Stimulated activated naive CD4-positive, alpha-beta T cell (primary cell): ENCODE data around the gene PGM5.

Source experiments
- DNase-seq, 6 experiments: peaks; one replicate each; lab custom pipeline; 2025; lab: John Stamatoyannopoulos, UW

PGM5 gene

DNA sequence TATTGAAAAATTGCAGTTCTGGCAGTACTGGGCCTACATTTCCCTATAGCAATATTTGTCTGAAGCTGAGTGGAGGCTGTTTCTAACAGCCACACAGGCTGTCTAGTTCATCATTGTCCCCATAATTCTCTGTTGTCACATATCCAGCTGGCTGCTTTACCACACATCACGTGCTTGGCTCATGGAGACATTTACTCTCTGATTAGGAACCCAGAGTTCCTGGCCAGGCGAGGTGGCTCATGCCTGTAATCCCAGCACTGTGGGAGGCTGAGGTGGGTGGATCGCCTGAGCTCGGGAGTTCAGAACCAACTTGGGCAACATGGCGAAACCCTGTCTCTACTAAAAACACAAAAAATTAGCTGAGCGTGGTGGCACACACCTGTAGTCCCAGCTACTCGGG, 81.4 kb downstream of the PGM5 start:
- no peak for DNase-seq

DNA sequence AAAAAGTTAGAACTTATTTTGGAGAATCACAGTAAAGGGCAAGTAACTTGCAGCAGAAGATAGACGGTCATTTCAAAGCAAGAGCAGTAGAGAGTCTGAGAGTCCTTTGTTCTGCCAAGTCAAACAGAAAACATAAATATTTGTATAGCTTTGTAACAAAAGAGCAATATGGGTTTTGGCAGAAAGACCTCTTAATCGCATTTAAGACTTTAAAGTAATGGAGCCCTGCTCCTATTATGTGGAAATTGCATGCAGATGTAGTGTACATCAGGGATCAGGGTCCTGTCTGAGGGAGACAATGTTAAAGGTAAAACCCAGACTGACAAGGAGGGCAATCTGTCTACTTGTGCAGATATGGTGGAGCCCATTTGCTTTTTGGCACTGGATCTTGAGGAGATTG, 87.2 kb downstream of the PGM5 start:
- no peak for DNase-seq

DNA sequence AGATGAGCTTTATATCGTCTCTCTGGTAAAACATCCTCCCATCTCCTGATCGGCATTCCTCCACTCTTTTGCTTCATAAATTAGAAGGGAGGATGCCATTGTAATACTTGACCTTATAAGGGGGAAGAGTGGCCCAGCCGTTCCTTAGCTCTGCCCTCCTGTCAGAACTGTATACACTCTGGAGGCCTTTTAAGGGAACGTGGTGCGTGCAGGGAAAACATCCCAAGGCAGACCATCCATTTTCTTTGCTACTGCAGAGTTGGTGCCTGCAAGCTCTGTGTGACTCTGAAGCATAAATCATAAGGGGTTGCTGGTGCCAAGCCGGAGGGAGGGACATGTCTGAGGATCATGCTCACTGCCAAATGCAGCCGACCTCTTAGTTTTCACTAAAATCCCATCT, 90.4 kb downstream of the PGM5 start:
- no peak for DNase-seq

DNA sequence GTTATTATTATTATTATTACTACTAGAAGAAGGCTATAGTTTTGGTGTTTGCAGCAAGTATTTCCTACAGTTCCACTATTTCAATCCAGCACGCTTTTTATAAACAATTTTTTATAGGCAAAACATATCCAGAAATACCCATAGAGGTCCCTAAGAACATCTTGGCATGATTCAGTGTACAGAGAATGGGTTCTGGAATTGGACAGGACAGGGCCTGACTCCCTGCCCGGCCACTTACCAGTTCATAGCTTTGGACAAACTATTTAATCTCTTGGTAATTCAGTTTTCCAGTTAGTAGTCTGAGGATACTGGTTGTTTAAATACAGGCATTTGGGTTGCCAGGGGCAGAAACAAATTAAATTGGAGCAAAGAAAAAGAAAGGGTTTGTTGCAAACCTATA, 91.2 kb downstream of the PGM5 start:
- DNase-seq, result no peak

DNA sequence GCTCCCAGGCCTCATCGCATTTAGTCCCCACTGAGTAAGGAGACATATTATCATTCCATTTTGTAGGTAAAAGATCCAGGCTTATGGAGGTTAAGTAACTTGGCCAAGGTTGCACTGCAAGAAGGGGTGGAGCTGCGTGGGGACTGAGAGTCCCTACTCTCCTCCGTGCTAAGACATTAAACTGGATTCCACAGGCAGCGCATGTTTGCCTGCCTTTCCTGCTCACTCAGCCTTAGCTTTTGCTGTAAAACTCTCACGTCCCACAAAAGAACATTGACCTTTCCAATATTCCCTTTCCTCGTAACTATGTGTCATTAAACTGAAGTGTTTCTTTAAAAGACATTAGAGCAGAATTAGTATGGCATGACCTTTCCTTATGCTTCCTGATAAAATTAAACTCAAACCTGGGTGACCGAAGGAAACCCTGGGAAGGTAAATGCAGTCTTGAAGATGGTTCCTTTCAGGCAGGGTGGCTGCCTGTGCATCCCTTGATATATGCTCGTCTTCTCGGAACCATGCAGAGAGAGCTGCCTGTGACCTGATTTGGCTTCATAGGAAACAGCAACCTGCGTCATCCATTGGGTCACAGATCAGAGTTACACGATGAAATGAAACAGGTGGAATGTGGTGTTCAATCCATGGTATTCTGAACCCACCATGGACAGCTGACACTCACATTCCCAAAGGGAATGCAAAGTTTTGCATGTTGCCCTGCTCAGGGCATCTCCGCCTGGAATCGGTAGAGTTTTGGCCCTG, 98.3 kb downstream of the PGM5 start:
- no peak for DNase-seq

DNA sequence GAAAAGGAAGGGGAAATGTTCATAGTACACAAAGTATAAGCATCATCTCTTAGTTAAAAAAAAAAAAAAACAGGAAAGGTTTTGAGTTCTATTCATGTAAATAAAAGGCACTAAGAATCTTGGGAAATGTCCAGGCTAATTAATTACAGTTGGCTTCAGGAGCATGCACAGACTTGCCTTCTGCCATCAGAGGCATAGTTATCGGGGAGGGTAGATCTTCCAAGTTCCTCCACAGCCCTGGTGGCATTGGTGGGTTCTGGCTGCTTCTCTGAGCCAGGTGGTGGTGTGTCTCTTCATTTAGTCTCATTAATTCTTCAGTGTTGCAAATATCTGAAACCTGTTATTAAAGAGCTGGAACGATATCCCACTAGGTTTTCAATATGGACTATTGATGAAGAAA, 99.0 kb downstream of the PGM5 start:
- DNase-seq, result no peak

DNA sequence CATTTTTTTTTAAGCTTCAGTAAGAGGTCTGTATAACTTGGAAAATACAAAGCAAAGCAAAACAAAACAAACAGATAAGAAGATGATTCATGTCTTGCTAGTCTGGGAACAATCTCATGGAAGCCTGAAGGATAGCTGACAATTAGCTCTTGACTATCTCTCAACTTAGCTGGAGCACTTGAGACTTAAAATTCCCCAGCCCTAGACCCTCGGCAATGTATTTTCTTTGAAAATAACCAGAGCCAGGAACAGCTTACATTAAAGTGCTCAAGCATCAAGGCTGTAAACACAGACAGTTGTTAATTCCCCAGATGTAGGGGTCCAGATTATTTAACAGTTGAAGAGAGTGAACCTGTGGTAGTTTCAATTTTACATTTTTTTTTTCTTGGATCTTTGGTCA, 101.4 kb downstream of the PGM5 start:
- DNase-seq, result no peak

DNA sequence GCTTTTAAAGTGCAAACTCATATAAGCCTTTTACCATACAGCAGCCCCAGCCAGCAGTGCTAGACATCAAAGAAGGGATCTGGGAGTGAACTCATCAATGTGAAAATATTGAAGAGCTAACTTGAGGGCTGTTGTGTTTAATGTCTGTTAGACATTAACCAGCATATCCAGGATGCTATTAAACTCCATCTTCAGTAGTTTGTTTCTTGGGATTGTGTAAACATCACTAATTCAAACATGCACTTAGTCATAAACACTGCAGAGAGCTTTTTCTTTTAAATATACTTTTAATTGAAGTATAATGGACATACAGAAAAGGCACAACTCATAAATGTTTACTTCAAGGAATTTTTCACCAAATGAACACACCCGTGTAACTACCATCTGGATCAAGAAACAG, 102.5 kb downstream of the PGM5 start:
- DNase-seq, result no peak

DNA sequence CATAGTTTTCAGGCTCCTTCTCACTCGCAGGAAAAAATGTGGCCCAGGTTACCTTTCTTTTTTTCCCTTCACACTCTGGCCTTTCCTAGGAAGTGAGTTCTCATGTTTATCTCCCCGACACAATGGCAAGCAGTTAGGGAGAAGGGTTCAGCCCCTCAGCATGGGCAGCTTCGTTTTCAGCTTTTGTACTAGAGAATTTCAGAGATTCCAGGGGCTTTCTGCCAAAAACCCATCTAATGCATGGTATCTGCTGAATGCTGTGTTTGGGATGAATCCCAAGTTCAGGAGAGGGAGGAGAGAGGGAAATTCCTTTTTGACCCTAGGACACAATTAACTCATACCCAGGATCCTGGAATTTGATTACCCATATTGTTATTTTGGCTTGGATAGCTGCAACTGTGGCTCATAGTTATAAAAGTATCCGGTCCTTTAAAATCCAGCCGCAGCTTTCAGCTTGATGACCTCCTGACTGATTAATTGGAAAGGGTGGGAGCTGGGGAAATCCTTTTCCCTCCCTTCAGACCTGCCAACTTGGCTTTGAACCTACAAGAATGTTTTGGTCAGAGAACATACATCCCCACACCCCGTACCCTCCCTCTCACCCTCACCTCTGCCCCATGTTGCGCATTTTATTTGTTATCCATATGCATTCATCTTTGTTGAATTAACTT, 105.8 kb downstream of the PGM5 start:
- no peak for DNase-seq

DNA sequence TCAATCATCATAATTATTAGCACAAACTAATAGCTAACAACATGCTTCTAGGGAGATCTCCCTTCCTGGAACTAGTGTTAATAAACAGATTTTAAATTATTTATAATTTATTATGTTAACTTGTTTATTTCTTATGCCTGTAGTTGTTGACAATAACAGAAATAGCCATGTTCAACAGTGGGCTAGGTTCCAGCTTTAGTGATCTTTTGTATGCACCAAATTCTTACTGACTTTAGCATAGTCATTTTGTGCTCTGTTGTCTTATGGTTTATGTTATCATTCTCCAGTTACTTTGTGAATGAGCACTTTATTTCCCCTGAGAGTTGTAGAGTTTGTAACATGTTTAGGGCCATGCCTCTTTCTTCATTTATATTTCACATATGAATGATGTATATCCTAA, 113.7 kb downstream of the PGM5 start:
- DNase-seq, result no peak

DNA sequence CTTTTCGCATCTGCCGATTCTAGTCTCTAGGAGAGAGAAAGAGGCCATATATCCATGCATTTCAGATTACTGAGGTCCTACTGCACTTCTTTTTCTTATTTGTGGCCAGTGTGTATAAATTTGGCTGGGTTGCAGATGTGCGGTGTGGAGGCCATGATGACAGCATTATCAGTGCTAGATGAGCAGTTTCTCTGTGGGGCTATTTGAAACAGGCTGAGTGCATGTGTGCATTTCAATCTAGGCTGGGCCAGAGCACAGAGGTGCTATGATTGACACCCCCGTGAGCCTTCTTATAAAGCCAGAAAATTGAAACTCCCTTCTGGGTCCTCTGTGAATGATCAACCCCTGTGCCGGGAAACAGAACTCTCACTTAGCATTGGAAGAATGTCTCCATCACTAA, 114.2 kb downstream of the PGM5 start:
- DNase-seq, result no peak

DNA sequence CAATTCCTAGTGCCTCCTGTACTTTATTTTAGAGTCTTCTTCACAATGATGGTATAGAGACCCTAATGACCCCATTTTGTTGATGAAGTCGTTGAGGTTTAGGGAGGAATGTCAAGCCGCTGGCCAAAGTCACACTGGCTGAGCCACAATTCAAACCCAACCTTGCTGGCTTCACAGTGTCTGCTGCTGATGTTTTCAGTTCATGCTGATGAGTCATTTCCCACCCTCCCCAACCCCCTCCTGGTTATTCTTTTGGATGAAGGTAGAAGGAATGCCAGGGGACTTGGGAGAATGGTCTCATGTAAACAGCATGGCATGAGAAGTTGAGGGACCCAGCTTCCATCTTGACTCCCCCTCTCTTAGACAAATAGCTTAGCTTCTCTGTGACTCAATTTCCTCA, 115.7 kb downstream of the PGM5 start:
- DNase-seq, result no peak

DNA sequence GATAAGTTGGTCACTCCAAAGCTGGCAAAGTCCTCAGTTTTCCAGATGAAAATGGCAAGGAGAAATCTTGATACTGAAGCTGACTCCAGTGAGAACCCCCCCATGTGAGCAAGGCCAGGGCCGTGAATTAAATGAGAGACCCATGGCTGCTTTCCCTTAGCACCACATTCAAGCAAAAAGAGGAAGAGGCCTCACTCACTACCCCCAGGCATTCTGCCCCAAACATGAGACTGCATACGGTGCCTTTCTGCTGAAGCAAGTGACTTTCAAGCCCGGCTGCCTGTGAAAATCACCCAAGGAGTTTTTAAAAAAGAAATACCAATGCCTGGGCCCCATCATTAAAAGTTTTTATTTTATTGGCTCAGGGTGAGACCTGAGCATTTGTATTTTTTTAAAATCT, 117.4 kb downstream of the PGM5 start:
- no peak for DNase-seq

DNA sequence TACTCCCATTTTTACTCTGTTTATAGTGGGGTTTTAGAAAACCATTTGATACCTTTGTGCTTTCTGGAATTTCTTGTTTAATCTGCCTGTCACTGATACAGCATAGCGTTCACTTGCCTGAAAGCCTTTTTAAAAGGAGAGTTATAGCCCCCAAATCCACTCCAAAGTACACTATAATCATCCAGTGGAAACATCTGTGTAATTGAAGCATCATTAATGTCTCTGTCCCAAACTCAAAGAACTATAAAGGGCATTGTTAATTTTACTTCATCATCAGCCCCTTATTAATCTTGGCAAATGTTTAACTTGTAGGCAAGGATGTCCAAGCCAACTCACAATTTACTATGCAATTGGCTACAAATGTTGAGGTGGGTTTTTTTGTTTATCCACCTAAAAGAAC, 120.0 kb downstream of the PGM5 start:
- no peak for DNase-seq

DNA sequence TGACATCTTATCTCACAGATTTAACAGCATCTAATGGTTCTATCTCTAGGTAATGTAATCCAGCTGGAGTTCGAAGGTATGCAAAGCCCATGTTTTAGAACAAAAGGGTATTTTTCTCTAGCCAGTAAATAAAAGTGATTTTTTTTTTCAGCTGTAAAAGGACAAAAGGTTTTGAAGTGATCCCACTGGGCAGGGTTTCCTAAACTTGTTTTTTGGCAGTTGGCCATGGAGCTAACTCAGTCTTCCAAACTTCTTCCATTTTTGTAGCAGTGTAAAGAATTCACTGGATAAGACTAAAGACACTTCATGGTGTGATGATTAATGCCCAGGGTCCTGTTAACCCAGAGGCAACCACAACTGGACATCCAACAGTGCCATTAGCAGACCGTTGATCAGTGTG, 120.4 kb downstream of the PGM5 start:
- no peak for DNase-seq

DNA sequence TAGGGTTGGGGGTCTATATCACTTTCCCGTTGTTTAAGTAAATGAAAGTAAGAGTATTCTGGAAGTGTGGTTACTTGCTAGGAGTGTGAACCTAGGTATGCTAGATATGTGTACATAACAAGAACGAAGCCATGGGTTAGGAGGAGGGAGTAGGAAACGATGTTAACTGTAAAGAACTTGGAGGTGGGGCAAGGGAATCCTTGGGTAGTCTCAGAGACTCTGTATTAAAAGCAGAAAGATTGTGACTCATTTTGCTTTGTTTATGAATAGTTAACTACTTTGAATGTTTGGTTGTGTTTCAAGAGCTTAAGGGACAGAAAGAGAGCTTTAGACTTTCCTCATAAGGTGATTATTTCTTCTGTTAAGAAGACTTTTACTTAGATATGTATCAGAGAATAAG, 124.4 kb downstream of the PGM5 start:
- DNase-seq, result no peak

DNA sequence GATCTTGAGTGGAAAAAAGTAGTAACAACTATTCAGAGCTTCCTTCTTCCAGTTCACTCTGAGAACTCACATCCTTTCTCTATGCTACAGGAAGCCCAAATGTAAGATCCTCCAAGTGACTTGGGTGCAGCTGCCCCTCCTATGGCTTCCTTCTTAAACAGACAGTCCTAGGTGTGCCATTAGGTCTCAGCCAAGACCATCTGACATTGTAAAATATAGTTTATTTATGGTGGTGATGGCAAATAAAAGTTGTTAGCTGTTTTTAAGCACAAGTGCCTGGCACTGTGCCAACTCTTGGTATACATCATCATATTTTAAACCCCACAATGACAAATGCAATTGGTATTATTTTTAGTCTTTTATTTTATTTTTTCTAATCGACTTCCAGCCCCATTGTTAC, 126.1 kb downstream of the PGM5 start:
- DNase-seq, result no peak

DNA sequence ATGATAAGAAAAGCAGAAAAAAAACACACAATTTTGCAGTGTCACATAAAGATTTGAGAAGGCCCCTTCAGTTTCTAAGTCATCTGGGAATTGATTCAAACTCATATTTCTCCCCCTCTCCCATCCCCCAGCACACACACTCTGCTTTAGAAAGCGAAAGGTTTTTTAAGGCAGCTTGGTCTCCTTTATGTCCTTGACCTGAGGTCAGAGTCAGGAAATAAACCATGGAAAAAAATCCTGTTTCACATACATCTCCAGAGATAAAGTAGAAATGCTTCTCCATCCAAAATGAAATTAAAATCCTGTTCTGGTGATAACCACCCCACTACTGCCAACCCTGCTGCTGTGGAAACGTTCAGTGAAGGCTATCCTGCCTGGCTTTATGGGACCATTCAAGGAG, 131.7 kb downstream of the PGM5 start:
- no peak for DNase-seq

DNA sequence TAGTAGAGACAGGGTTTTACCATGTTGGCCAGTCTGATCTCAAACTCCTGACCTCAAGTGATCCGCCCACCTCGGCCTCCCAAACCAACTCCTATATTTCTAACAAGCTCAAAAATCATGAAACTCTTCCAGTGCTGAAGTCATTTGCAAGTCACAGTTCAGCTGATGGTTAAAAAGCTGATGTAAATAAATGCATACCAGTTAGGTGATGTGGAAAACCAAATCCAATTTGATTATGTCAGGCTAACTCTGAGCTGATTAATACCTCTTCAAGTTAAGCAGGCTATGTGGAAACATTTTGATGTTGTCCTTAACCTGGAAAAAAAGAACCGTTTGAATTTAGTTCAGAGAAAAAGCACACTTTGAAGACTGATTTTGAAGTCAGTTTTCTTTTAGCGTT, 133.2 kb downstream of the PGM5 start:
- DNase-seq, result no peak

DNA sequence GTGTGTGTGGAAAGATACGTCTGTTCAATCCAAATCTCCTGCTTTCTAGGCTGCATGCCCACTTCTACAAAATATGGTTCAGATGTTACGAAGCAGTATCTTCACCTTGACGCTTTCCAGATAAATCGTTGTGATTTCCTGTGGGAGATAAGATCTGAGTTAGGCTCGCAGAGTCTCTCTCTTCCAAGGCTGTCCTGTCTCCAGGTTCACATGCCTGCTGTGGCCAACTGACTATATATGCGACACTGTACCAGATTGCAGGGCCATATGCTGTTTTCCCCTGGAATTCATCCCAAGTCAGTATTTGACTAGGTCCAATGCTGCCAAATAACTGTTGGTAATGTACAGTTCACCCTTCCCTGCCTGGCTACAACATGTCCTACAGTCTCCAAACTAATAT, 136.4 kb downstream of the PGM5 start:
- no peak for DNase-seq

DNA sequence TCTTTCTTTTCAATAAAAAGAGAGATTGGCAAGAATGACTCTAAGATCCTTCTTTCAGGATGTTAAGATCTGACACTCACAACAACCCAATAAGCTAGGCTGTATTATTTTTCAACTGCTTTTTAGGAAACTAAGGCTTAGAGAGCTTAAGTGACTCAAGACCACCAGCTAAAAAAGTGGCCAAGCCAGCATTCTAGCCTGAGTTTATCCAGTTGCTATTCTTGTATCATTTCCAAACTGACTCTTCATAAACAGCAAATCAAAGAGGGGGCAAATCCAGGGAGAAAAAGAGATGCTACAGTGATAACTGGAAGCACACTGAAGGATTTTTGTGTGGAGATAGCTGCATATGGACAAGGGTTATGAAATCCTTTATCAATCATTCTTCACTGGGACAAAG, 137.1 kb downstream of the PGM5 start:
- no peak for DNase-seq

DNA sequence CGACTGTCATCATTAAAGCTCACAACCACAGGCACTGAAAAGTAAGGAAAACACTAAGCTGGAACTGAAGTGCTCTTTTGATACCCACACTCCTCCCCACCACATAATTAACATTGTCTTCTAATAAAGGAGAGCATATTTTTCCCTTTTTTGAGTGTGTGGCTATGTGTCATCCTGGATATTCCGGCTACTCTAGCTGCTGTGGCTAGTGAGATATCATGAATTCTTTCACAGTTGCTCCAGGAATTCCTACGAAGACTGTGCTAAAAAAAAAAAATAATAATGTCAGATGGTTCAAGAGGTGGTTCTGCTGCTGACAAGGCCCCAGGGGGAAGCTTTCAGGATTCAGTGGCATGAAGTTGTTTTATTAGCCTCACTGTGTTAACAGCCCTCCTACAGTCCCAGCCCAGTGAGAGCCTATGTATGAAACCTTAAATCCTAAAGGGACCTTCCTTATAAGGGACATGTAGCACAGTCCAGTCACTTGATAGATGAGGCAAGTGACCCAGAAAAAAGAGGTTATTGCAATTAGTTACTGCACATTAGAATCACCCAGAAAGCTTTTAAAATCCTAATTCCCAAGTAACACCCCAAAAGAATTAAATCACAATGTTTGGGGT, 137.7 kb downstream of the PGM5 start:
- DNase-seq, result no peak

DNA sequence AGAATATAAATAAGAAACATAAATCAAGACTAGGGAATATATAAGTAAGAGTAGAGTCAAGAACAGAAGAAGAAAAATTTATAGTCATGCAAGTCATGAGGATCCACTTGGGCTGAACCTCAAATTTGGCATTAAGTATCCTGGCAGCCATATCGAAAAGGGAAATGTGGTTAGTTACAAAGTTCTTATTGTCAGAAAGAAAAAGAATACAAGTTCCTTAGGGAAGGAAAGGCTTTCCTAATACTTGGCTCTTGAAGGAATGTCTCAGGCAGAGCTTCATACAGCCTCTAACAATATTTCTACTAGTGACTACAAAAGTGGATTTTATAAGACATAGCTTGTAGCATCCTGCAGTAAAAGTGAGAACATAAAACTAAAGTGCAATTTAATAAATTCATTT, 138.8 kb downstream of the PGM5 start:
- no peak for DNase-seq

DNA sequence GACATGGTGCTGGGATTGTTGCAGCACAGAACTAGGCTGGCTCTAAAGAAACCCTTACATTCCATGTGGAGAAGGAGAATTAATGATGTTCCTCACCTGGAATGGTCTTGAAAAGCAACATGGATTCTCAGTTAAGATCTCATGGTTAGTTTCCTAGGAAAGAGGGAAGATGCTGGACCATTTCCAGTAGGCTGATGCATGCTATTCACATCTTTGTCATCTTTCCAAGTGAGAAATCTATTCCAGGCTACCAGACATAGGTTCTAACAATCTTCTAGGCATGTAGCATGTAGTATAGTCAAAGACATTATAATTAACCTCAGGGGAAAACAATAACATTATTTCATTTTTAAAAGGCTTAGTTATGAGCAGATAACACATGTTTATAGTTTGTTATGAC, 139.9 kb downstream of the PGM5 start:
- no peak for DNase-seq
